A673 (cell line): ENCODE results near the gene RING1. TPM values are rescaled to one million over a fixed set of nuclear protein-coding genes. Genes with fewer than 3 reads are reported as not detected.

Source experiments
- BruUV-seq: library from RNA; stranded (reverse); fragments of 400-500 nt; replicated peaks from 2 replicates; lab custom pipeline; 2021; lab: Mats Ljungman, UMichigan
- CTCF ChIA-PET: fragments of 300-600 bp; sonication (Branson Sonifier 250); formaldehyde crosslinking; loops from one replicate; lab custom pipeline; 2022; ENCODE audit warnings: antibody characterized with exemption; lab: Charles Lee
- POLR2A ChIA-PET: fragments of 300-600 bp; sonication (Branson Sonifier 250); formaldehyde crosslinking; loops from one replicate; lab custom pipeline; 2022; ENCODE audit warnings: antibody characterized with exemption; ENCODE audit not compliant: low non-redundant PET; lab: Charles Lee
- DNase-seq: peaks from one replicate; pipeline ENCODE4 v3.0.0-alpha.2; 2015; ENCODE audit warnings: low spot score
- H3K27ac ChIP-seq: fragments of 200-600 bp; sonication (generic); 2 replicates; pipeline ENCODE4 v1.5.1; 2016; ENCODE audit warnings: mixed run types, low read depth, mild to moderate bottlenecking, mixed read lengths, antibody characterized with exemption, low read length; ENCODE audit not compliant: poor library complexity, severe bottlenecking
- H3K27me3 ChIP-seq: fragments of 200-600 bp; sonication (generic); replicated peaks from 2 replicates; pipeline ENCODE4 v1.6.1; 2017; ENCODE audit warnings: mixed run types, low read depth, mild to moderate bottlenecking, mixed read lengths, antibody characterized with exemption, low read length; ENCODE audit not compliant: insufficient read depth, poor library complexity
- H3K36me3 ChIP-seq: fragments of 200-600 bp; sonication (generic); 2 replicates; pipeline ENCODE4 v1.6.1; 2016; ENCODE audit warnings: mixed run types, mild to moderate bottlenecking, mixed read lengths, antibody characterized with exemption, low read length; ENCODE audit not compliant: insufficient read depth, poor library complexity, severe bottlenecking
- H3K4me1 ChIP-seq: fragments of 200-600 bp; sonication (generic); 2 replicates; pipeline ENCODE4 v1.6.1; 2017; ENCODE audit warnings: mixed run types, mild to moderate bottlenecking, mixed read lengths, antibody characterized with exemption, low read length; ENCODE audit not compliant: insufficient read depth, poor library complexity, severe bottlenecking
- H3K4me3 ChIP-seq: fragments of 200-600 bp; sonication (generic); 2 replicates; pipeline ENCODE4 v1.5.1; 2016; ENCODE audit warnings: low read depth, mixed run types, mild to moderate bottlenecking, mixed read lengths, low read length; ENCODE audit not compliant: poor library complexity, severe bottlenecking
- H3K9me3 ChIP-seq: fragments of 200-600 bp; sonication (generic); 2 replicates; pipeline ENCODE4 v1.6.1; 2016; ENCODE audit warnings: mixed run types, low read depth, mild to moderate bottlenecking, mixed read lengths, antibody characterized with exemption, low read length; ENCODE audit not compliant: poor library complexity, severe bottlenecking
- CTCF ChIP-seq: fragments of 300-800, 200-600 bp; sonication (generic); conservative IDR thresholded peaks from 2 replicates; pipeline ENCODE4 v1.5.1; 2017; ENCODE audit warnings: low read depth, mild to moderate bottlenecking, antibody characterized with exemption, low read length, moderate library complexity, mixed read lengths
- EZH2 ChIP-seq: fragments of 200-600 bp; sonication (generic); IDR thresholded peaks from 2 replicates; pipeline ENCODE4 v1.6.1; 2017; ENCODE audit warnings: borderline replicate concordance, low read depth, mild to moderate bottlenecking, mixed read lengths, antibody characterized with exemption, low read length; ENCODE audit not compliant: poor library complexity, severe bottlenecking
- intact Hi-C: fragments of 100-400 bp; cut with micrococcal nuclease; formaldehyde crosslinking; loops from one replicate; pipeline ENCODE4 v1.10.0; 2022; ENCODE audit not compliant: unreplicated experiment
- total RNA-seq: library from RNA; stranded (reverse); gene quantifications from 2 replicates; pipeline ENCODE4 v1.2.3, GENCODE V29; 2021

RING1 gene
- total RNA-seq, 1 experiment from 2014 or later: 43.3 TPM

GRCh38 chr6:33166811-33167210 lies 41.5 kb upstream of the RING1 start:
- TF ChIP-seq CTCF (no peak), EZH2 (no peak)
- BruUV-seq: no TSS peak

GRCh38 chr6:33167374-33168283 lies 40.7 kb upstream of the RING1 start:
- Histone ChIP-seq H3K27me3 (no peaks in the 10 kb centered on the region), H3K27ac (no peak overlapping the region), H3K36me3 (no peaks in the 10 kb centered on the region), H3K9me3 (no peaks in the 10 kb centered on the region), H3K4me3 (no peak overlapping the region), H3K4me1 (no peaks in the 10 kb centered on the region)
- BruUV-seq: no TSS peak
- POLR2A ChIA-PET: no interaction called here
- CTCF ChIA-PET: no interaction called here
- intact Hi-C loops: no loop called here
- TF ChIP-seq EZH2: no peak
- no peak for TF ChIP-seq CTCF
- DNase-seq: no peak

More at GRCh38 chr6:33166811-33167210, 41.5 kb upstream of the RING1 start:
- POLR2A ChIA-PET: no interaction called here
- Histone ChIP-seq H3K27ac (no peak overlapping the region), H3K4me1 (no peaks in the 10 kb centered on the region), H3K27me3 (no peaks in the 10 kb centered on the region), H3K36me3 (no peaks in the 10 kb centered on the region), H3K4me3 (no peak overlapping the region), H3K9me3 (no peaks in the 10 kb centered on the region)
- intact Hi-C loops: no loop called here
- DNase-seq: no peak
- CTCF ChIA-PET: no interaction called here

- H3K9me3 ChIP-seq: no peaks in the 10 kb centered on the region
- H3K27me3 ChIP-seq: no peaks in the 10 kb centered on the region
- H3K4me1 ChIP-seq: no peaks in the 10 kb centered on the region
- H3K27ac ChIP-seq: no peak overlapping the region
- CTCF ChIA-PET: no interaction called here
- TF ChIP-seq EZH2 (no peak), CTCF (no peak)
- H3K4me3 ChIP-seq: no peak overlapping the region
- H3K36me3 ChIP-seq: no peaks in the 10 kb centered on the region
- BruUV-seq: no TSS peak
- POLR2A ChIA-PET: no interaction called here
- DNase-seq: no peak
- intact Hi-C loops: no loop called here
Measured at GRCh38 chr6:33168284-33168601, 40.1 kb upstream of the RING1 start.
